Effector CD8-positive, alpha-beta T cell (primary cell): ENCODE results near the gene SFXN3.

Experiments used
- DNase-seq: peaks from one replicate; lab custom pipeline; 2025; lab: John Stamatoyannopoulos, UW

Gene SFXN3

GRCh38 chr10:101000127-101000914 is 30.7 kb upstream of the SFXN3 start:
- DNase-seq = no peak

- DNase-seq = no peak
Observed at GRCh38 chr10:101000915-101001658, 29.9 kb upstream of the SFXN3 start.

- DNase-seq = no peak
Observed at GRCh38 chr10:101001659-101002035, 29.4 kb upstream of the SFXN3 start.

- no peak for DNase-seq
Observed at GRCh38 chr10:101002456-101002855, 28.6 kb upstream of the SFXN3 start.

- DNase-seq = no peak
Observed at GRCh38 chr10:101003639-101004206, 27.3 kb upstream of the SFXN3 start.

- no peak for DNase-seq
Observed at GRCh38 chr10:101005361-101005760, 25.7 kb upstream of the SFXN3 start.

- no peak for DNase-seq
Observed at GRCh38 chr10:101005869-101006567, 25.0 kb upstream of the SFXN3 start.

GRCh38 chr10:101006593-101007098 is 24.4 kb upstream of the SFXN3 start:
- no peak for DNase-seq

GRCh38 chr10:101007099-101007711 is 23.8 kb upstream of the SFXN3 start:
- no peak for DNase-seq

- no peak for DNase-seq
Observed at GRCh38 chr10:101007915-101008822, 22.9 kb upstream of the SFXN3 start.

GRCh38 chr10:101008823-101009423 is 22.1 kb upstream of the SFXN3 start:
- DNase-seq = no peak

- no peak for DNase-seq
Observed at GRCh38 chr10:101010329-101010728, 20.7 kb upstream of the SFXN3 start.

GRCh38 chr10:101011517-101012423 is 19.3 kb upstream of the SFXN3 start:
- no peak for DNase-seq

GRCh38 chr10:101012525-101013364 is 18.3 kb upstream of the SFXN3 start:
- DNase-seq = peak; percentile 67

- no peak for DNase-seq
Observed at GRCh38 chr10:101013365-101013825, 17.6 kb upstream of the SFXN3 start.

GRCh38 chr10:101014230-101014884 is 16.7 kb upstream of the SFXN3 start:
- DNase-seq = peak; percentile 71

GRCh38 chr10:101014966-101015581 is 16.0 kb upstream of the SFXN3 start:
- no peak for DNase-seq
